Activated CD4-positive, alpha-beta memory T cell treated with anti-CD3 and anti-CD28 coated beads for 36 hours (primary cell): ENCODE data around the gene XPNPEP3. TPM values are rescaled to one million over a fixed set of nuclear protein-coding genes. Genes with fewer than 3 reads are reported as not detected.

Experiments
- CTCF ChIA-PET: fragments of 350-600 bp; sonication (Branson Sonifier 250); formaldehyde crosslinking; loops from one replicate; lab custom pipeline; 2021; ENCODE audit warnings: antibody characterized with exemption, inconsistent platforms; lab: Charles Lee
- POLR2A ChIA-PET: fragments of 350-600 bp; sonication (Branson Sonifier 250); formaldehyde crosslinking; loops from one replicate; lab custom pipeline; 2021; ENCODE audit warnings: antibody characterized with exemption; lab: Charles Lee
- DNase-seq: peaks from one replicate; pipeline ENCODE4 v3.0.0-alpha.2; 2020
- H3K27ac Mint-ChIP-seq: one replicate; pipeline ENCODE4 v1.8.0; 2021; ENCODE audit warnings: mixed read lengths
- H3K27me3 Mint-ChIP-seq: one replicate; pipeline ENCODE4 v1.8.0; 2021; ENCODE audit warnings: mixed read lengths
- H3K36me3 Mint-ChIP-seq: one replicate; pipeline ENCODE4 v1.8.0; 2021; ENCODE audit warnings: mixed read lengths
- H3K4me1 Mint-ChIP-seq: one replicate; pipeline ENCODE4 v1.8.0; 2021; ENCODE audit warnings: low read depth, mixed read lengths
- H3K4me3 Mint-ChIP-seq: one replicate; pipeline ENCODE4 v1.8.0; 2021; ENCODE audit warnings: mild to moderate bottlenecking, mixed read lengths
- H3K9me3 Mint-ChIP-seq: one replicate; pipeline ENCODE4 v1.8.0; 2021; ENCODE audit warnings: mixed read lengths
- intact Hi-C: fragments of 100-400 bp; cut with micrococcal nuclease; formaldehyde crosslinking; loops from one replicate; pipeline ENCODE4 v1.15.1; 2023
- microRNA-seq: library from miRNA; unstranded; fragments of <30 nt; microRNA quantifications from one replicate; pipeline ENCODE4 v1.2.0, GENCODE V29; 2022; ENCODE audit warnings: borderline number of aligned reads, borderline microRNAs expressed, borderline replicate concordance
- total RNA-seq, 2 experiments: library from RNA; stranded (reverse); gene quantifications; one replicate each; pipeline ENCODE4 v1.2.3, GENCODE V29; 2021

XPNPEP3 gene
- total RNA-seq, 2 experiments from 2014 or later = 19.4 to 20.1 TPM

DNA sequence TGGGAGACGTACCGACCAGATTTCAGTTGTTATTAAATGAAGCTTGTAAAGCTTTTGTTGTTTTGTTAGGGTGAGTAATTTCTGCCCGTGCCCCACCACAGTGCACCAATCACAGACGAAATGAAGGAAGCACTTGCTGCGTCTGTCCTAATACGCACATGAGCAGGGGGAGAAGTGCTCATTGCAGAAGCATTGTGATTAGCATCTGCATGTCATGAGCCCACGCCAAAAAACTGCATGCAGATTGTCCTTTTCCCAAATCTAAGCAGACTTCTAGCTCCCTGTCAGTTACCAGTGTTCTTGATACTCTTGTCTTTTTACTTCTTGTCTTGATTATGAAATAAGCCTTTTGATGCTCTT lies 109.8 kb downstream of the XPNPEP3 start:
- ChIA-PET POLR2A (interaction anchor here (1.3 to 2.2 kb wide), 3 partner anchors 9 to 16 kb away, joined by 3 to 7 read pairs (median 5); partner anchors contain the start of gene RBX1), CTCF (no interaction called here)
- DNase-seq = no peak
- Mint-ChIP-seq H3K27ac (no peak overlapping the region), H3K9me3 (no peaks in the 10 kb centered on the region), H3K4me1 (peaks cover 2% of the 10 kb centered on the region), H3K4me3 (no peak overlapping the region), H3K27me3 (no peaks in the 10 kb centered on the region), H3K36me3 (peaks cover 34% of the 10 kb centered on the region)
- intact Hi-C loops = no loop called here

- H3K36me3 Mint-ChIP-seq = peaks cover 39% of the 10 kb centered on the region
- no peak overlapping the region for H3K4me3 Mint-ChIP-seq
- no peaks in the 10 kb centered on the region for H3K27me3 Mint-ChIP-seq
- peaks cover 2% of the 10 kb centered on the region for H3K4me1 Mint-ChIP-seq
- H3K9me3 Mint-ChIP-seq = no peaks in the 10 kb centered on the region
- H3K27ac Mint-ChIP-seq = no peak overlapping the region
- ChIA-PET POLR2A (interaction anchor here (0.6 to 2.2 kb wide), 4 partner anchors 9 to 163 kb away, joined by 3 to 7 read pairs (median 4); partner anchors contain the start of gene RBX1), CTCF (no interaction called here)
- intact Hi-C loops = no loop called here
- no peak for DNase-seq
These were observed 110.3 kb downstream of the XPNPEP3 start for GRCh38 chr22:40967111-40967760.

DNA sequence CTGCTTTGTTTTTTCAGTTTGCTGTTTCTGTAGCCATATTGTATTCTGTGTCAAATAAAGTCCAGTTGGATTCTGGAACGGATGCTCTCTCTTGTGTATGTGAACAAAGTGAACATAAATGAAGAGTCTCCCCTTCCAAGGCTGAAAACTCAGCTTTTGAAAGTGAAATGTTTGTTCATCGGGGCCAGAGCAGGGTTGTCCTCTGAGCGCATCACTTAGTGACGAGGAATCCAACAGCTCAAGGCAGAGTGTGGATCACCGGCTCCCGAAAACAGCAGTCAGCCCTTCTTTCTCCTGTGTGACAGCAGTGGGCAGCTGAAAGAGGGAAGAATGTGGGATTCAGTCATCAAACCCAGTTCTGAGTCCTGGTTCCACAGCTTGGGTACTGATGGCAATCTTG lies 115.6 kb downstream of the XPNPEP3 start:
- ChIA-PET CTCF (interaction anchor here (2.0 kb wide), 1 partner anchor 50 kb away, joined by 7 read pairs; no protein-coding TSS in a partner anchor), POLR2A (interaction anchor here (0.6 to 1.9 kb wide), 3 partner anchors 9 to 50 kb away, joined by 3 to 5 read pairs (median 4); partner anchors contain the start of gene RBX1)
- Mint-ChIP-seq H3K36me3 (peaks cover 18% of the 10 kb centered on the region), H3K27me3 (no peaks in the 10 kb centered on the region), H3K27ac (peak overlapping the region; percentile 7), H3K9me3 (no peaks in the 10 kb centered on the region), H3K4me1 (no peaks in the 10 kb centered on the region), H3K4me3 (no peak overlapping the region)
- intact Hi-C loops = no loop called here
- DNase-seq = no peak

DNA sequence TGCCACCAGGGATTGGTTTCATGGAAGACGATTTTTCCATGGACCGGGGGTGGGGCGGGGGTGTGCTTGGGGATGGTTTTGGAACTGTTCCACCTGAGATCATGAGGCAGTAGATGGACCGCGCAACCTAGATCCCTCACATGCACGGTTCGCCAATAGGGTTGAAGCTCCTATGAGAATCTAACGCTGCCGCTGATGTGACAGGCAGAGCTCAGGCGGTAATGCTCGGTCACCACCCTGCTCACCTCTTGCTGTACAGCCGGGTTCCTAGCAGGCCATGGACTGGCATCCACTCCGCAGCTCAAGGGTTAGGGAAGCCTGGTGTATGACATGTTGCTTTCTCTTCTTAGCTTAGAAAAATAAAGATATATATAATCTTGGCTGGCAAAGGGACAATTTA lies 116.2 kb downstream of the XPNPEP3 start:
- no peaks in the 10 kb centered on the region for H3K27me3 Mint-ChIP-seq
- peaks cover 15% of the 10 kb centered on the region for H3K36me3 Mint-ChIP-seq
- ChIA-PET CTCF (no interaction called here), POLR2A (interaction anchor here (1.5 to 1.9 kb wide), 2 partner anchors 22 to 49 kb away, joined by 4 to 5 read pairs; partner anchors contain the start of gene RBX1)
- no peak overlapping the region for H3K4me3 Mint-ChIP-seq
- no peaks in the 10 kb centered on the region for H3K4me1 Mint-ChIP-seq
- intact Hi-C loops = no loop called here
- no peak for DNase-seq
- H3K9me3 Mint-ChIP-seq = no peaks in the 10 kb centered on the region
- no peak overlapping the region for H3K27ac Mint-ChIP-seq

GRCh38 chr22:40975366-40975765 lies 118.4 kb downstream of the XPNPEP3 start:
- ChIA-PET POLR2A (interaction anchor here (0.6 kb wide), 2 partner anchors 117 to 119 kb away, joined by 3 to 4 read pairs; no protein-coding TSS in a partner anchor), CTCF (no interaction called here)
- Mint-ChIP-seq H3K27ac (no peak overlapping the region), H3K4me3 (no peak overlapping the region), H3K27me3 (no peaks in the 10 kb centered on the region), H3K9me3 (no peaks in the 10 kb centered on the region), H3K4me1 (no peaks in the 10 kb centered on the region), H3K36me3 (peaks cover 13% of the 10 kb centered on the region)
- intact Hi-C loops = no loop called here
- DNase-seq = no peak

GRCh38 chr22:40976866-40977700 lies 120.1 kb downstream of the XPNPEP3 start:
- Mint-ChIP-seq H3K27ac (no peak overlapping the region), H3K27me3 (no peaks in the 10 kb centered on the region), H3K9me3 (no peaks in the 10 kb centered on the region), H3K4me1 (no peaks in the 10 kb centered on the region), H3K36me3 (peaks cover 8% of the 10 kb centered on the region), H3K4me3 (no peak overlapping the region)
- intact Hi-C loops = no loop called here
- no peak for DNase-seq
- POLR2A ChIA-PET = interaction anchor here (0.7 kb wide), 1 partner anchor 16 kb away, joined by 3 read pairs; no protein-coding TSS in a partner anchor
- CTCF ChIA-PET = interaction anchor here (0.7 to 1.5 kb wide), 2 partner anchors 261 to 465 kb away, joined by 3 read pairs; no protein-coding TSS in a partner anchor

DNA sequence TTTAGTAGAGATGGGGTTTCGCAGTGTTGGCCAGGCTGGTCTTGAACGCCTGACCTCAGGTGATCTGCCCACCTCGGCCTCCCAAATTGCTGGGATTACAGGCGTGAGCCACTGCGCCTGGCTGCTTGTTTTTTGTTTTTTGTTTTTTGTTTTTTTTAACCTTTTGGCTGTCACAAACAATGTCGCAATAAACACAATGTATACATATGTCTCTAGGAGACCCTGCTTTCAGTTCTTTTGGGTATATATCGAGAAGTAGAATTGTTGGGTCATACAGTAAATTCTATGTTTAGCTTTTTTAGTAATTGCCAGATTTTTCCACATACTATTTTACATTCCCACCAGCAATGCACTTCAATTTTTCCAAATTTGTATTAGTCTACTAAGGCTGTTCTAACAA lies 122.2 kb downstream of the XPNPEP3 start:
- CTCF ChIA-PET = no interaction called here
- no peaks in the 10 kb centered on the region for H3K36me3 Mint-ChIP-seq
- POLR2A ChIA-PET = no interaction called here
- intact Hi-C loops = no loop called here
- no peaks in the 10 kb centered on the region for H3K4me1 Mint-ChIP-seq
- no peak overlapping the region for H3K27ac Mint-ChIP-seq
- no peak overlapping the region for H3K4me3 Mint-ChIP-seq
- no peak for DNase-seq
- no peaks in the 10 kb centered on the region for H3K9me3 Mint-ChIP-seq
- H3K27me3 Mint-ChIP-seq = no peaks in the 10 kb centered on the region

DNA sequence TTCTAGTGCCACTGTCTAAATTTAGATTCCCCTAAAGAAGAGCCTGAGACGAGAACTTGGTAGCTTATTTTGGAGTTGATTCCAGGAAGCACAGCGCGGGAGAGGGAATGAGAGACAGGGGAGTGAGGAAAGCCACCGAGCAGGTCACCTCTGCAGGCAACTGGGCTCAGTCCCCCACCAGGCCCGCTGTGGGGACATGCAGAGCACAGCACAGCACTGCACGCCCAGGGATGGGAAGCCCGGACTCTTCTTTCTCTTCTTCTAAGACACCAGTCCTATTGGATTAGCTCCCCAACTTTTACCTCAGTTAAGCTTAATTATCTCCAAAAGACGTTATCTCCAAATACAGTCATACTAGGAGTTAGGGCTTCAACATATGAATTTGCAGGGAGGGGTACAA lies 122.9 kb downstream of the XPNPEP3 start:
- H3K36me3 Mint-ChIP-seq = no peaks in the 10 kb centered on the region
- no peak overlapping the region for H3K27ac Mint-ChIP-seq
- H3K9me3 Mint-ChIP-seq = no peaks in the 10 kb centered on the region
- no peak for DNase-seq
- ChIA-PET POLR2A (no interaction called here), CTCF (no interaction called here)
- H3K4me1 Mint-ChIP-seq = no peaks in the 10 kb centered on the region
- intact Hi-C loops = no loop called here
- no peak overlapping the region for H3K4me3 Mint-ChIP-seq
- H3K27me3 Mint-ChIP-seq = no peaks in the 10 kb centered on the region

Small RNA genes within 50 kb of the gene (microRNA-seq; reads per million reads assigned to microRNA genes)
- gene MIR4766 = 3.5 reads per million

Other genes starting within 250 kb of the XPNPEP3 start
- gene MRTFA, start 220.4 kb upstream of the XPNPEP3 start, total RNA-seq = 10 to 100 TPM; 44.1 to 45.5 TPM
- not detected for gene MCHR1, start 177.7 kb upstream of the XPNPEP3 start, total RNA-seq
- 10 to 100 TPM; 29.3 to 30.8 TPM for gene SLC25A17, start 37.8 kb upstream of the XPNPEP3 start, total RNA-seq
- gene ST13, start 509 bp upstream of the XPNPEP3 start, total RNA-seq = 100 to 1,000 TPM; 240 to 263 TPM
- gene DNAJB7, start 5.0 kb downstream of the XPNPEP3 start, total RNA-seq = not detected
- 10 to 100 TPM; 96.9 to 99.4 TPM for gene RBX1, start 94.2 kb downstream of the XPNPEP3 start, total RNA-seq
- gene EP300, start 235.4 kb downstream of the XPNPEP3 start, total RNA-seq = 10 to 100 TPM; 35.6 to 39.9 TPM